Mucosa of descending colon (tissue), 3 donors: ENCODE data around the gene METTL21C. TPM values are rescaled to one million over a fixed set of nuclear protein-coding genes. Genes with fewer than 3 reads are reported as not detected.

Experiments used
- ATAC-seq: fragments of 200-7000 bp; cut with Tn5 transposase; one replicate; pipeline ENCODE4 v1.9.1; 2020; ENCODE audit warnings: mild to moderate bottlenecking, moderate library complexity
- DNase-seq, 3 donors: peaks; one replicate each; pipeline ENCODE4 v3.0.0-alpha.2; 2020
- H3K36me3 ChIP-seq: fragments of 200-600 bp; one replicate; pipeline ENCODE4 v1.8.0; 2021; ENCODE audit warnings: low read depth, mild to moderate bottlenecking
- H3K4me1 ChIP-seq: fragments of 200-600 bp; one replicate; pipeline ENCODE4 v1.8.0; 2021; ENCODE audit warnings: low read depth, mild to moderate bottlenecking
- H3K4me3 ChIP-seq: fragments of 200-600 bp; one replicate; pipeline ENCODE4 v1.8.0; 2021; ENCODE audit warnings: mild to moderate bottlenecking
- H3K9me3 ChIP-seq: fragments of 200-600 bp; one replicate; pipeline ENCODE4 v1.8.0; 2021; ENCODE audit warnings: mild to moderate bottlenecking
- intact Hi-C, 2 donors: fragments of 100-400 bp; cut with DNase I in 1 of 2; cut with micrococcal nuclease in 1 of 2; formaldehyde crosslinking; loops; one replicate each; pipeline versions ENCODE4 v1.11.0 to v1.11.1; 2022; cut with DNase I, micrococcal nuclease
- total RNA-seq, 3 donors: library from RNA; stranded (reverse); fragmentation: NEBNext Ultra II Directional in 2 of 3; extraction: Animal tissue kit (Norgen Biotek cat#: 25700) in 2 of 3; gene quantifications; one replicate each; pipeline versions ENCODE4 v1.2.1 to v1.2.4, GENCODE V29; 2021 to 2023
- TF ChIP-seq, protein P1 (sequence below): fragments of 200-600 bp; IDR thresholded peaks from one replicate; pipeline ENCODE4 v1.8.0; 2022; ENCODE audit warnings: antibody characterized with exemption, mild to moderate bottlenecking
- donor health status: DM: no; HTN: no; CAD: no; lungs with moderate emphysema.
- donor health status: DM: no; HTN: no; CAD: no.
- donor health status: DM: no; HTN: yes; CAD: no.

The METTL21C gene
- total RNA-seq, 3 donors from 2014 or later, result not detected

DNA sequence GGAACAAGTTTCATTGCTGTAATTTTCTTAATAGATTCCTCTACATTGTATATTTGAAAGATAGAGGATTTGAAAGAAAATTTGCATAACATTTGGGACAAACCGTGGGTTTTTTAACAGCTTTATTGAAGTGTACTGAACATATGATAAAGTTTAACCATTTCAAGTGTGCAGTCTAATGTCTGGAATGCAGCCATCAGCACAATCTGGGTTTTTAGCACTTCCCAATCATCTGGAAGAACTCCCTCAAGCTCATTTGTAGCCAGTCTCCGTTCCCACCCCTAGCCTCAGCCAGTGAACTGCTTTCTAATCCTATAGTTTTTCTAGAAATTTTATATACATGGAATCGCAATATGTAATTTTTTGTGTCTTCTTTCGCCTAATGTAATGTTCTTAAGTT is 12.6 kb downstream of the METTL21C start:
- H3K4me3 ChIP-seq, result no peak overlapping the region
- DNase-seq (no peak), ATAC-seq (no peak)
- no peaks in the 10 kb centered on the region for H3K36me3 ChIP-seq
- no peaks in the 10 kb centered on the region for H3K9me3 ChIP-seq
- H3K4me1 ChIP-seq, result peaks cover 6% of the 10 kb centered on the region
- intact Hi-C loops, result no loop called here
- TF ChIP-seq, protein P1, sequence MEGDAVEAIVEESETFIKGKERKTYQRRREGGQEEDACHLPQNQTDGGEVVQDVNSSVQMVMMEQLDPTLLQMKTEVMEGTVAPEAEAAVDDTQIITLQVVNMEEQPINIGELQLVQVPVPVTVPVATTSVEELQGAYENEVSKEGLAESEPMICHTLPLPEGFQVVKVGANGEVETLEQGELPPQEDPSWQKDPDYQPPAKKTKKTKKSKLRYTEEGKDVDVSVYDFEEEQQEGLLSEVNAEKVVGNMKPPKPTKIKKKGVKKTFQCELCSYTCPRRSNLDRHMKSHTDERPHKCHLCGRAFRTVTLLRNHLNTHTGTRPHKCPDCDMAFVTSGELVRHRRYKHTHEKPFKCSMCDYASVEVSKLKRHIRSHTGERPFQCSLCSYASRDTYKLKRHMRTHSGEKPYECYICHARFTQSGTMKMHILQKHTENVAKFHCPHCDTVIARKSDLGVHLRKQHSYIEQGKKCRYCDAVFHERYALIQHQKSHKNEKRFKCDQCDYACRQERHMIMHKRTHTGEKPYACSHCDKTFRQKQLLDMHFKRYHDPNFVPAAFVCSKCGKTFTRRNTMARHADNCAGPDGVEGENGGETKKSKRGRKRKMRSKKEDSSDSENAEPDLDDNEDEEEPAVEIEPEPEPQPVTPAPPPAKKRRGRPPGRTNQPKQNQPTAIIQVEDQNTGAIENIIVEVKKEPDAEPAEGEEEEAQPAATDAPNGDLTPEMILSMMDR, result no peak

DNA sequence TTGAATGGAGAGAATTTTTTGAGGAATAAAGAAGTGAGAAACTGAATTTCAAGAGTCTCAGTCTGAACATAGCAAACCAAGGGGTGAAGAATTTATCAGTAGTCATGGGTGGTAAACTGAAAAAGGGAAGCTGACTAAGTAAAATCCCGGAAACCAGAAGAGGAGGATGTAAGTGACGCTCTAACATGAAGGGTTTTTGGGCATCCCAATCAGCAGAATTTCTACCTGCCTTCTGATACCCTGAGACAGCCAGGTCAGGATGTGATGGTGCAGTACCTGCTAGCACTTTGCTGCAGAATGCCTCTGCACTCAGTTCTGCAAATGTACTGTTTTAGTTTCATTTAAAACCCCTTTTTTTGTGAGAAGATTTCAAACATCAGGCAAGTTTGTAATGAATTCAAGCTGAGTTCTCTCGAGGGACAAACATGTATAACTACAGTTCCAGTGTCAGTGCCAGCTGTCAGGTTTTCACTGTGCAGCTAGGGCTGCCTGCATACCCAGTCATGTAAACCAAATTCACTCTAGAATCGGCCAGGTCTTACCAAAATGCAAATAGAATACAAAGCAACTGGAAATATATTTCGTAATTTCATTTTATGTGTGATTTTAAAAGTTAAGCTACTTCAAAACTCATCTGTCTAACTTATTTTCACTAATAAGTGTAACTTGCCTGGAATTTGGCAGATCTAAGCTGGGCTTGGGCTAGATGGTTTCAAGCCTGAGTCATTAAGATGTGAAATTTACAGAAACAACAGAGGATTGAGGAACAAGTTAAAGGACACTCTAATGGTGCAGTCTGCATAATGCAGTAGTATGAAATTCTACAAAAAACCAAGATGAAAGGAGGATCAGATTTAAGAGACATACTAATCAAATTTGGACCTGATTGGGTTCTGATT is 13.8 kb downstream of the METTL21C start:
- no peak overlapping the region for H3K4me3 ChIP-seq
- intact Hi-C loops, result no loop called here
- ATAC-seq, result peak; percentile 15

DNA sequence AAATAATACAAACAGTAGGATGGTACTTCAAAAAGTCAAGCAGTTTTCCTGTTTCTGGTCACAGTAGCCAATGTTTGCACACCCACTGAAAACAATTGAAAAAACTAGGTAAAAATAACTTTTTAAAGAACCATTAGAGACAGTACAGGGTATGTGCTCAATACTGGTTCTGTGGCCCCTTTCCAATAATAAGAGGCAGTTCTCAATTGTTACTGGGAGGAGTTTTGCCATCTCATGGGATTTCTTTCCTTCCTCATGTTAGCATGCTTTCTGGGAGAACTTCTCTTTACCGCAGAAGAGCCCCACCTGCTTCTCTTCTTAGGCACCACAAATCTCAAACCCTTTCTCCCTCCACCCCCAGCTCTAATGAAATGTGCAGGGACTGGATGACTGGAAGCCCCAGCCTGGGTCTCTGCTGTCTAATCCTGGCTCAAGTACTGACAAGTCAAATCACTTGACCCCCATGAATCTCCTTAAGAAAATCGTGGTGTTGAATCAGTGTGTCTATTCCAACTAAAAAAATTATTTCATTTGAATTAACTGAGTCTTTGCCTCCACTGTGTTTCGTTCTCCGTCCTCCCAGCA is 14.6 kb downstream of the METTL21C start:
- TF ChIP-seq, protein P1, result no peak
- Histone ChIP-seq H3K36me3 (no peaks in the 10 kb centered on the region), H3K4me3 (no peak overlapping the region), H3K4me1 (peaks cover 6% of the 10 kb centered on the region), H3K9me3 (no peaks in the 10 kb centered on the region)
- no peak for ATAC-seq
- intact Hi-C loops, result no loop called here
- DNase-seq, result no peak

More for the DNA sequence above, 13.8 kb downstream of the METTL21C start:
- Histone ChIP-seq H3K9me3 (no peaks in the 10 kb centered on the region), H3K36me3 (no peaks in the 10 kb centered on the region), H3K4me1 (peaks cover 6% of the 10 kb centered on the region)
- no peak for DNase-seq
- TF ChIP-seq, protein P1, result no peak

DNA sequence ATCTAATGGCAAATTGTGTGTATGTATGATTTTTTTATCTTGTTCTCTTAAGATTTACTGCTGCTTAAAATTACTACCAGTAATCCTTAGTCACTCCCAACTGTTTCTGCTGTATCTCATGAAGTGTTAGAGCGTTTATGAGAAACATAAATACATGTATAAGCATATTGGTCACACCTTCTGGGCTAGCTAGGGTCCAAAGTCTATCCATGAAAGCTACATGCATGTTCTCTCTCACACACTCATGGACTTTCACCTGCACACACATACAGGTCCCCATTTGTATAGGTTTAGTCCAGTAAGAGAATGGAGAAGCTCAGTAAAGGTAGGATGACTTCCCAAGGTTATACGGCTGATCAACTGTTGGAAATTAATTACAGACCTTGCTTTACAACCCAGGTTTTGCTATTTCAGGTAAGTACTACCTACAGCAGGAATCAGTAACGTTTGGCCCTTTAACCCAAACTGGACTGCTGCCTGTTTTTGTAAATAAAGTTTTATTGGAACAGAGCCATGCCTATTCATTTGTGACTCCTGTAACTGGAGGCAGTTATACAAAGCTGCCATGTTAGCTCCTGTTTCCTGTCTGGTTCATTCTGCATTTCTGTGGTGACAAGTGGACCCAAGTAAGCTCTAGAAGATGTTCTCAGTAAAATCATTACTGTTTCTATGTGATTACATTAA is 15.3 kb downstream of the METTL21C start:
- TF ChIP-seq, protein P1, result no peak
- intact Hi-C loops, result no loop called here
- peaks cover 6% of the 10 kb centered on the region for H3K4me1 ChIP-seq
- ATAC-seq, result peak; percentile 93
- no peaks in the 10 kb centered on the region for H3K9me3 ChIP-seq
- DNase-seq, result peak in 1 of 3 donors; percentile 42
- H3K36me3 ChIP-seq, result no peaks in the 10 kb centered on the region
- H3K4me3 ChIP-seq, result no peak overlapping the region

DNA sequence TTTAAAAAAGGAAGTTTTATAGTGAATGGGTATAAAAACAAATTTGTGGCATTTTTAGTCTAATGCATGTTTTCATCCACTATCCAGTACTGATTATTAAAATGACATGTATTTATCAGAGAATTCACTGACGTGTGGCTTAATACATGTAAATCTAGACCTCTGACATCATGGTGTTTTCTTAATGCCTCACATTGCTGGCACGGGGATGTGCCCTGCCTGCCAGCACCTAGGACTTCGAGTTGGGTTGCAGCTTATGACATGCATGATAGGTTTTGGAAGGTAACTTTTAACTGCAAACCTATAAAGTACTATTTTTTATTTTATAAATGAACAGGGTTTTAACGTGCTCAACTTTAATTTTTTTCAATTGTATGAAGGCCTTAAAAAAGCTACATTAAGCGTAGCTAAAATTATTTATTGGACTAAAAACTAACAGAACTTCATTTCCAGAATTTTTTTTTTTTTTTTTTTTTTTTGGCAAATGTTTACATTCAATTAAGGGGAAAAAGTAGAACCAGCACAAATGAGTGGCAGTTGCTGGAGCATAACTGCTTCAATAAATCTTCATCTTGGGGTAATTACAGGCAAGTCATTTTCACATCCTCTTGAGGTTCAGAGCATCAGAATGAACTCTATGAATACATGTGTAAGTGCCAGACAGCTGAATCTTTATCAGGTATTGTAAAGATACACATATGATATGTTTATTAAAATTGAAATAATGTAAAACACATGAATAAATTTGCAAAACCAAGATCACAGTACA is 16.3 kb downstream of the METTL21C start:
- no peak for DNase-seq
- Histone ChIP-seq H3K4me3 (no peak overlapping the region), H3K9me3 (no peaks in the 10 kb centered on the region), H3K36me3 (no peaks in the 10 kb centered on the region), H3K4me1 (peaks cover 6% of the 10 kb centered on the region)
- intact Hi-C loops, result no loop called here
- no peak for ATAC-seq
- TF ChIP-seq, protein P1, result no peak
